SU-DHL-6 (cell line): ENCODE results near the gene RTBDN.
A peak's percentile ranks its signal among the peaks of the same experiment; 100 is the strongest.
"Not testable (repeated sequence)": the region's sequence is repeated elsewhere in the genome, so short reads cannot be mapped to it uniquely, and the experiment has no call there.

Source experiments
- H2AFZ ChIP-seq: fragments of 200-600 bp; sonication (generic); 2 replicates; pipeline ENCODE4 v1.6.1; 2014; ENCODE audit warnings: low read depth, mild to moderate bottlenecking, moderate library complexity, mixed read lengths, antibody characterized with exemption, low read length; ENCODE audit not compliant: severe bottlenecking
- H3F3A ChIP-seq: fragments of 200-600 bp; shearing (Covaris generic); 2 replicates; pipeline ENCODE4 v1.6.0; 2016; ENCODE audit warnings: antibody characterized with exemption, mild to moderate bottlenecking; ENCODE audit not compliant: insufficient read depth
- H3K27ac ChIP-seq: fragments of 200-600 bp; sonication (generic); 2 replicates; pipeline ENCODE4 v1.5.1; 2016; ENCODE audit warnings: low read depth, mild to moderate bottlenecking, low read length, moderate library complexity, mixed read lengths
- H3K27me3 ChIP-seq: fragments of 200-600 bp; sonication (generic), shearing (Covaris generic); 2 replicates; pipeline ENCODE4 v1.6.0; 2014; ENCODE audit warnings: mild to moderate bottlenecking, low read length
- H3K36me3 ChIP-seq: fragments of 200-600 bp; sonication (generic); 2 replicates; pipeline ENCODE4 v1.6.1; 2014; ENCODE audit warnings: mild to moderate bottlenecking, low read length, mixed read lengths
- H3K4me2 ChIP-seq: fragments of 300-600, 200-600 bp; shearing (Covaris generic), sonication (generic); 2 replicates; pipeline ENCODE4 v1.6.0; 2014; ENCODE audit warnings: low read length, low read depth, mild to moderate bottlenecking; ENCODE audit not compliant: poor library complexity, severe bottlenecking
- H3K4me3 ChIP-seq: fragments of 200-600 bp; sonication (generic); 2 replicates; pipeline ENCODE4 v1.5.1; 2014; ENCODE audit warnings: antibody characterized with exemption, low read length, mild to moderate bottlenecking, mixed read lengths; ENCODE audit not compliant: insufficient read depth, poor library complexity, severe bottlenecking
- H3K79me2 ChIP-seq: fragments of 200-600 bp; sonication (generic); 2 replicates; pipeline ENCODE4 v1.6.1; 2014; ENCODE audit warnings: mild to moderate bottlenecking, low read length, moderate library complexity; ENCODE audit not compliant: insufficient read depth
- H3K9ac ChIP-seq: fragments of 200-600 bp; sonication (generic); 2 replicates; pipeline ENCODE4 v1.7.0; 2014; ENCODE audit warnings: mild to moderate bottlenecking, low read length
- H3K9me2 ChIP-seq: fragments of 200-600 bp; sonication (generic); replicated peaks from 2 replicates; pipeline ENCODE4 v1.6.1; 2014; ENCODE audit warnings: low read length; ENCODE audit not compliant: insufficient read depth
- H3K9me3 ChIP-seq: fragments of 200-600 bp; sonication (generic); 2 replicates; pipeline ENCODE4 v1.6.1; 2014; ENCODE audit warnings: low read length, mixed read lengths; ENCODE audit not compliant: insufficient read depth
- H4K20me1 ChIP-seq: fragments of 200-600 bp; sonication (generic); 2 replicates; pipeline ENCODE4 v1.6.1; 2014; ENCODE audit warnings: low read depth, mild to moderate bottlenecking, antibody characterized with exemption, low read length, moderate library complexity, mixed read lengths
- CTCF ChIP-seq: fragments of 200-600 bp; sonication (generic); IDR thresholded peaks from one replicate; pipeline ENCODE4 v1.5.1; 2017; ENCODE audit warnings: antibody characterized with exemption, mild to moderate bottlenecking, low read length, moderate library complexity; ENCODE audit not compliant: insufficient read depth, poor library complexity, severe bottlenecking
- EZH2phosphoT487 ChIP-seq: fragments of 200-600 bp; sonication (generic), shearing (Covaris generic); conservative IDR thresholded peaks from 2 replicates; pipeline ENCODE4 v1.6.1; 2018; ENCODE audit warnings: mild to moderate bottlenecking, antibody characterized with exemption, low read length, moderate library complexity, mixed read lengths

RTBDN gene

GRCh38 chr19:12800466-12800770 lies 34.0 kb downstream of the RTBDN start:
- H3F3A ChIP-seq: no peaks in the 10 kb centered on the region
- no peaks in the 10 kb centered on the region for H4K20me1 ChIP-seq
- H3K79me2 ChIP-seq: peaks cover 13% of the 10 kb centered on the region
- peak overlapping the region; percentile 98 for H3K9ac ChIP-seq
- H3K36me3 ChIP-seq: no peaks in the 10 kb centered on the region
- H2AFZ ChIP-seq: no peak overlapping the region
- no peaks in the 10 kb centered on the region for H3K27me3 ChIP-seq
- no peak for TF ChIP-seq CTCF
- TF ChIP-seq EZH2phosphoT487: no peak
- no peak overlapping the region for H3K27ac ChIP-seq
- no peaks in the 10 kb centered on the region for H3K9me2 ChIP-seq
- H3K4me2 ChIP-seq: peak overlapping the region; percentile 66
- no peaks in the 10 kb centered on the region for H3K9me3 ChIP-seq
- peak overlapping the region; percentile 96 for H3K4me3 ChIP-seq

GRCh38 chr19:12799742-12800465 lies 34.5 kb downstream of the RTBDN start:
- H3K4me3 ChIP-seq: no peak overlapping the region
- H3K79me2 ChIP-seq: peaks cover 13% of the 10 kb centered on the region
- no peaks in the 10 kb centered on the region for H3F3A ChIP-seq
- no peaks in the 10 kb centered on the region for H4K20me1 ChIP-seq
- no peaks in the 10 kb centered on the region for H3K9me3 ChIP-seq
- H3K9me2 ChIP-seq: no peaks in the 10 kb centered on the region
- H3K27me3 ChIP-seq: no peaks in the 10 kb centered on the region
- H3K36me3 ChIP-seq: no peaks in the 10 kb centered on the region
- H2AFZ ChIP-seq: no peak overlapping the region
- peak overlapping the region; percentile 98; the same call in 1 of the 2 replicates for H3K9ac ChIP-seq
- TF ChIP-seq EZH2phosphoT487 (no peak), CTCF (no peak)
- no peak overlapping the region for H3K27ac ChIP-seq
- peak overlapping the region; percentile 66 for H3K4me2 ChIP-seq

- H3K4me2 ChIP-seq, H4K20me1 ChIP-seq: not testable (repeated sequence)
- H3F3A ChIP-seq: peaks cover 16% of the 10 kb centered on the region
Measured at GRCh38 chr19:12797607-12798006, 36.8 kb downstream of the RTBDN start.

GRCh38 chr19:12797141-12797587 lies 37.2 kb downstream of the RTBDN start:
- TF ChIP-seq CTCF: no peak
- no peak for TF ChIP-seq EZH2phosphoT487
- Histone ChIP-seq H4K20me1 (no peaks in the 10 kb centered on the region), H3K27ac (no peak overlapping the region), H3K4me2 (no peak overlapping the region), H3K9me3 (no peaks in the 10 kb centered on the region), H3K9ac (no peak overlapping the region), H3K4me3 (no peak overlapping the region), H2AFZ (no peak overlapping the region), H3F3A (peaks cover 17% of the 10 kb centered on the region), H3K9me2 (no peaks in the 10 kb centered on the region), H3K27me3 (no peaks in the 10 kb centered on the region), H3K79me2 (peaks cover 13% of the 10 kb centered on the region), H3K36me3 (no peaks in the 10 kb centered on the region)

More at GRCh38 chr19:12797607-12798006, 36.8 kb downstream of the RTBDN start:
- not testable (repeated sequence) for H3K9me2 ChIP-seq, H3K36me3 ChIP-seq, H3K27me3 ChIP-seq, H2AFZ ChIP-seq, H3K9me3 ChIP-seq, H3K27ac ChIP-seq, H3K4me3 ChIP-seq, H3K9ac ChIP-seq
- peaks cover 13% of the 10 kb centered on the region for H3K79me2 ChIP-seq
